Type B pancreatic cell (in vitro differentiated cells): Measurements from ENCODE around the gene FEM1A. TPM values are rescaled to one million over a fixed set of nuclear protein-coding genes. Genes with fewer than 3 reads are reported as not detected.

Experiments used
- DNase-seq: peaks from one replicate; pipeline ENCODE4 v3.0.0; 2021; ENCODE audit warnings: mixed read lengths; ENCODE audit not compliant: unreplicated experiment; ENCODE audit errors: extremely low spot score
- H3K27ac Mint-ChIP-seq: 2 replicates; pipeline ENCODE4 v1.8.0; 2021; ENCODE audit warnings: mild to moderate bottlenecking, mixed read lengths
- H3K27me3 Mint-ChIP-seq: 2 replicates; pipeline ENCODE4 v1.8.0; 2021; ENCODE audit warnings: mixed read lengths
- H3K36me3 Mint-ChIP-seq: 2 replicates; pipeline ENCODE4 v1.8.0; 2021; ENCODE audit warnings: mixed read lengths
- H3K4me1 Mint-ChIP-seq: one replicate; pipeline ENCODE4 v1.8.0; 2021; ENCODE audit warnings: mixed read lengths; ENCODE audit not compliant: unreplicated experiment
- H3K4me3 Mint-ChIP-seq: 2 replicates; pipeline ENCODE4 v1.8.0; 2021; ENCODE audit warnings: mild to moderate bottlenecking, mixed read lengths
- H3K9me3 Mint-ChIP-seq: 2 replicates; pipeline ENCODE4 v1.8.0; 2021; ENCODE audit warnings: mixed read lengths
- total RNA-seq: library from RNA; stranded (reverse); gene quantifications from 2 replicates; pipeline ENCODE4 v1.2.1, GENCODE V29; 2021; ENCODE audit warnings: low replicate concordance
- TF ChIP-seq, protein P1 (sequence below): fragments of 200-600 bp; sonication (generic); conservative IDR thresholded peaks from 2 replicates; pipeline ENCODE4 v1.5.0; 2021; ENCODE audit warnings: antibody characterized with exemption, mild to moderate bottlenecking

The FEM1A gene
- total RNA-seq, 1 donor from 2014 or later = 13.7 TPM

DNA sequence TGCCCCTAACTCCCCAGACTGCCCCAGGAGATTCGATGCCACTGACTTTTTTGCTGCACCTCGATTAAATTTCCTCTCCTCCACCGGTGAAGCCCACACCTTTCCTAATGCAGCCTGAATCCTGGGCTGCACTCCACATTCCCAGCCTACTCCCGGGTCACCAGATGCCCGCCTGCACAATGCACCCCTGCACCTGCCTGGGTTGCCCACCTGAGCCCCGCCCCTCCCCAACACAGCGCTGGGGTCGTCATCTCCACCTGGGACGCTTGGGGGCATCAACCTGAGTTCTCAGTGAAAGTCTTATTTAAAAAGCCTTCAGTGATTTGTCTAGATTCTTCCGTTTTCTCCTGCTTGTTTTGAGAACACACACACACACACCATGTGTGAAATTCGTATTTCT, 43.3 kb upstream of the FEM1A start:
- Mint-ChIP-seq H3K4me1 (peaks cover 11% of the 10 kb centered on the region), H3K27ac (no peak overlapping the region), H3K36me3 (no peaks in the 10 kb centered on the region), H3K9me3 (no peaks in the 10 kb centered on the region), H3K4me3 (no peak overlapping the region), H3K27me3 (peaks cover 28% of the 10 kb centered on the region)
- no peak for DNase-seq
- TF ChIP-seq, protein P1, sequence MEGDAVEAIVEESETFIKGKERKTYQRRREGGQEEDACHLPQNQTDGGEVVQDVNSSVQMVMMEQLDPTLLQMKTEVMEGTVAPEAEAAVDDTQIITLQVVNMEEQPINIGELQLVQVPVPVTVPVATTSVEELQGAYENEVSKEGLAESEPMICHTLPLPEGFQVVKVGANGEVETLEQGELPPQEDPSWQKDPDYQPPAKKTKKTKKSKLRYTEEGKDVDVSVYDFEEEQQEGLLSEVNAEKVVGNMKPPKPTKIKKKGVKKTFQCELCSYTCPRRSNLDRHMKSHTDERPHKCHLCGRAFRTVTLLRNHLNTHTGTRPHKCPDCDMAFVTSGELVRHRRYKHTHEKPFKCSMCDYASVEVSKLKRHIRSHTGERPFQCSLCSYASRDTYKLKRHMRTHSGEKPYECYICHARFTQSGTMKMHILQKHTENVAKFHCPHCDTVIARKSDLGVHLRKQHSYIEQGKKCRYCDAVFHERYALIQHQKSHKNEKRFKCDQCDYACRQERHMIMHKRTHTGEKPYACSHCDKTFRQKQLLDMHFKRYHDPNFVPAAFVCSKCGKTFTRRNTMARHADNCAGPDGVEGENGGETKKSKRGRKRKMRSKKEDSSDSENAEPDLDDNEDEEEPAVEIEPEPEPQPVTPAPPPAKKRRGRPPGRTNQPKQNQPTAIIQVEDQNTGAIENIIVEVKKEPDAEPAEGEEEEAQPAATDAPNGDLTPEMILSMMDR = no peak

DNA sequence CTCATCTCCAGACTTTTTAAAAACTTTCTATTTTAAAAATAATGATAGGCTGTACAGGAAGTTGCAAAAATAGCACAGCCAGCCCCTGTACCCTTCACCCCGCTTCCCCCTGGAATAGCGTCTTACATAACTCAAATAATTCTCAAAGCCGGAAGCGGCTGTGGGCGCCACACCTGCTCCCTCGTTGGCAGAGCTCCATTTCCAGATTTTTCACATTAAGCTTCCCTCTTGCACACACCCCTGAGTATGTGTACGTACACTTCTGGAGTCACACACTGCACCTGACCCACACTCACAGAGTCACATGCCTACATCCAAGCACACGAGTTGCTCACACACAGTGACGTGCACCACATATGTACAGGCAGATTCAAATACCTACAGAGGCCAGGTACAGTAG, 42.9 kb upstream of the FEM1A start:
- Mint-ChIP-seq H3K36me3 (no peaks in the 10 kb centered on the region), H3K27me3 (peaks cover 25% of the 10 kb centered on the region), H3K27ac (peak overlapping the region; percentile 6), H3K4me1 (peaks cover 11% of the 10 kb centered on the region), H3K9me3 (no peaks in the 10 kb centered on the region), H3K4me3 (no peak overlapping the region)
- no peak for DNase-seq
- TF ChIP-seq, protein P1 = no peak

DNA sequence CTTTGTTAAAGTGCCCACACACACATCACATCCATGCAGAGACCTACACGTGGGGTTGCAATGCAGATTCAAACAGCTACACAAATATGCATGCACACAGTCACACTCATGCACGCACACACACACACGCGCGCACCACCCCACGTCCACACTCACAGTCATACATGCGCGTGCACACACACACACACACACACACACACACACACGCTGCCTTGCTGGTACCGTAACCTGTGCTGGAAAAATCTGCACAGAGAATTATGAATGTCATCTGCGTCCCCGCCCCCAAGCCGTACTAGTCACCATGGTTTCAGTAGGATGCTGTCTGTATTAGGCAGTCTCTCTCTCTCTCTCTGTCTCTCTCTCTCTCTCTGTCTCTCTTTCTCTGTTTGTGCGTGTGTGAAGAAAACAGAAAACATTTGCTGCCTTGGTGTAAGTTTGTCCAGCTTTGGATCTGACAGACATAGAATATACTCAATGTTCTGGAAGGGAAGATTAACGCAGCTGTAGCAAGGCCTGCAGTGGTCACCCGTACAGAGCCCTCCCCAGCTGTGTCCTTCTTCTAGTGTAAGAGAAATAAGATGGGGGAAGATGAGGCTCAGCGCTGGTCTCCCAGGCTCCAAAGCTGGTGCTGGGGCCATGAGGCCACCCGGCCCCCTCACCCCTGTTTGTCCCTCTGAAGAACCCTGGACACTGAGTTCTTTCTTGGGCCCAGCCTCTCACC, 41.5 kb upstream of the FEM1A start:
- H3K4me3 Mint-ChIP-seq = no peak overlapping the region
- H3K36me3 Mint-ChIP-seq = no peaks in the 10 kb centered on the region
- no peaks in the 10 kb centered on the region for H3K9me3 Mint-ChIP-seq
- DNase-seq = no peak
- H3K4me1 Mint-ChIP-seq = peaks cover 10% of the 10 kb centered on the region
- peaks cover 25% of the 10 kb centered on the region for H3K27me3 Mint-ChIP-seq
- H3K27ac Mint-ChIP-seq = no peak overlapping the region
- TF ChIP-seq, protein P1 = no peak

DNA sequence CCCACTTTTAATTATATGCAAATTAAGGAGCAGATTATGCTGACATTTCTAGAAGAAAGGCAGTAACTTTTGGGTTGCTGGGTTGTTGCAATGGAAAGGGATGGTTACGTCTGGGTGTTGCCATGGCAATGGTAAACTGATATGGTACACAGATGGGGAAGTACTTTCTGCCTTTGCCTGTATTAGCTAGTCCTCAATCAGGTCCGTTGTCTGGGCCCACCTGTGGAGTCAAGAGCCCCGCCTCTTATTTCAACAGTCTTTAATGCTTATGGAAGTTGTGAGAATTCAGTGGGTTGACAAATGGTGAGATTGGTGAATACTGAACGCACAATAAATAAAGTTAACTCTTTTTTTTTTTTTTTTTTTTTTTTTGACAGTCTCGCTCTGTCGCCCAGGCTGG, 37.3 kb upstream of the FEM1A start:
- Mint-ChIP-seq H3K4me1 (peaks cover 10% of the 10 kb centered on the region), H3K27me3 (peaks cover 8% of the 10 kb centered on the region), H3K9me3 (no peaks in the 10 kb centered on the region), H3K27ac (no peak overlapping the region), H3K36me3 (no peaks in the 10 kb centered on the region), H3K4me3 (no peak overlapping the region)
- DNase-seq = no peak
- TF ChIP-seq, protein P1 = no peak

DNA sequence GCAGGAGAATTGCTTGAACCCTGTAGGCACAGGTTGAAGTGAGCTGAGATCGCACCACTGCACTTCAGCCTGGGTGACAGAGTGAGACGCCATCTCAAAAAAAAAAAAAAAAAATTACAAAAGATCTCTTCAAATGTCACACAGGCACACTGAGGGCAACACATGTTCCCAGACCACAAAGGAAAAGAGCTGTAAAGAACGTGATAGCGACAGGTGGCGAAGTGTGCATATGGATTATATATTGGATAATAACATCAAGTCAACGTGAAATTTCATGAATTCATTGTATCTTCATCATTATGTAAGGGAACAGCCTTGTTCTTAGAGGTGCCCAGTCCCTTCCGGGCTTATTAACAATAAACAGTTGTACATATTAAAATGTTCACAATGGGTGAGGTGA, 36.1 kb upstream of the FEM1A start:
- Mint-ChIP-seq H3K27me3 (peaks cover 3% of the 10 kb centered on the region), H3K4me1 (peaks cover 6% of the 10 kb centered on the region), H3K27ac (no peak overlapping the region), H3K9me3 (no peaks in the 10 kb centered on the region), H3K4me3 (no peak overlapping the region), H3K36me3 (no peaks in the 10 kb centered on the region)
- DNase-seq = no peak
- TF ChIP-seq, protein P1 = no peak
